ENCODE data around the gene FBXO4. TPM values are rescaled to one million over a fixed set of nuclear protein-coding genes. Genes with fewer than 3 reads are reported as not detected.

FBXO4 gene
- total RNA-seq, 2 donors from 2014 or later: 14.4 to 25.7 TPM

- no peak for TF ChIP-seq POLR2AphosphoS5 (IDR thresholded peaks at IDR 0.05)
- Histone ChIP-seq H3K27ac (no peak overlapping the region), H3K9me3 (no peaks in the 10 kb centered on the region), H3K27me3 (replicated peaks; ENCODE audit: insufficient read depth) (no peaks in the 10 kb centered on the region), H3K4me3 (no peak overlapping the region), H3K36me3 (no peaks in the 10 kb centered on the region), H3K4me1 (replicated peaks) (no peaks in the 10 kb centered on the region)
- no peak for DNase-seq (ENCODE audit: low spot score)
- intact Hi-C loops (cut with DNase I): no loop called here
These were observed 33.0 kb upstream of the FBXO4 start for GRCh38 chr5:41892031-41892430.

DNA sequence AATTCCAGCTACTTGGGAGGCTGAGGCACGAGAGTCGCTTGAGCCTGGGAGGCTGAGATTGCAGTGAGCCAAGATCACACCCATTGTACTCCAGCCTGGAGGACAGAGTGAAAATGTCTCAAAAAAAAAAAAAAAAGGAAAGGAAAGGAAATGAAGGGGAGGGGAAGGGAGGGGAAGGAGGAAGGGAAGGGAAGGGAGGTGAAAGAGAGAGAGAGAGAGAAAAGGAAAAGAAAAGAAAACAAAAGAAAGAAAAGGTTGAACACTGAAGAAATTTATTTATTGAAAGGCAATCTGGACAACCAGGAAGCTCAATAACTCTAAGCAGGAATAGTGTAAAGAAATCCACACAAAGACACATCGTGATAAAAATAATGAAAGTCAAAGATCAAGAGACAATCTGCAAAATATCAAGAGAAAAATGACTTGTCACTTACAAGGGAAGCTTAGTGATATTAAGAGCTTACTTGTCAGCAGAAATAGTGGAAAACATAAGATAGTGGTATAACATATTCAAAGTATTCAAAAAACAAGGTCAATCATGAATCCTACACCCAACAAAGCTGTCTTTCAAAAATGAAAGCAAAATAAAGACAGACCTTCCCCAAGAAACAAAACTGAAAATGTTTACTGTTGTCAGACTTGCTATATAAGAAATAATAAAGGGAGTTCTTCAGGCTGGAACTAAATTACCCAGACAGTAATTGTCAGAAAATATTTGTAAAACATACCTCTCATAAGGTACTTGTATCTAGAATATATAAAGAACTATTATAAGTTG, 31.8 kb upstream of the FBXO4 start:
- no peaks in the 10 kb centered on the region for H3K27me3 ChIP-seq (replicated peaks; ENCODE audit: insufficient read depth)
- intact Hi-C loops (cut with DNase I): no loop called here
- H3K9me3 ChIP-seq: no peaks in the 10 kb centered on the region
- TF ChIP-seq POLR2A (IDR thresholded peaks at IDR 0.05): no peak
- TF ChIP-seq, protein P1, sequence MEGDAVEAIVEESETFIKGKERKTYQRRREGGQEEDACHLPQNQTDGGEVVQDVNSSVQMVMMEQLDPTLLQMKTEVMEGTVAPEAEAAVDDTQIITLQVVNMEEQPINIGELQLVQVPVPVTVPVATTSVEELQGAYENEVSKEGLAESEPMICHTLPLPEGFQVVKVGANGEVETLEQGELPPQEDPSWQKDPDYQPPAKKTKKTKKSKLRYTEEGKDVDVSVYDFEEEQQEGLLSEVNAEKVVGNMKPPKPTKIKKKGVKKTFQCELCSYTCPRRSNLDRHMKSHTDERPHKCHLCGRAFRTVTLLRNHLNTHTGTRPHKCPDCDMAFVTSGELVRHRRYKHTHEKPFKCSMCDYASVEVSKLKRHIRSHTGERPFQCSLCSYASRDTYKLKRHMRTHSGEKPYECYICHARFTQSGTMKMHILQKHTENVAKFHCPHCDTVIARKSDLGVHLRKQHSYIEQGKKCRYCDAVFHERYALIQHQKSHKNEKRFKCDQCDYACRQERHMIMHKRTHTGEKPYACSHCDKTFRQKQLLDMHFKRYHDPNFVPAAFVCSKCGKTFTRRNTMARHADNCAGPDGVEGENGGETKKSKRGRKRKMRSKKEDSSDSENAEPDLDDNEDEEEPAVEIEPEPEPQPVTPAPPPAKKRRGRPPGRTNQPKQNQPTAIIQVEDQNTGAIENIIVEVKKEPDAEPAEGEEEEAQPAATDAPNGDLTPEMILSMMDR (IDR thresholded peaks at IDR 0.05): no peak
- no peak for TF ChIP-seq POLR2AphosphoS5 (IDR thresholded peaks at IDR 0.05)
- no peaks in the 10 kb centered on the region for H3K36me3 ChIP-seq
- no peak overlapping the region for H3K27ac ChIP-seq
- 81% methylated on average over 3 of the region's 3 CpGs for WGBS
- no peaks in the 10 kb centered on the region for H3K4me1 ChIP-seq (replicated peaks)
- no peak for DNase-seq (ENCODE audit: low spot score)
- H3K4me3 ChIP-seq: no peak overlapping the region

DNA sequence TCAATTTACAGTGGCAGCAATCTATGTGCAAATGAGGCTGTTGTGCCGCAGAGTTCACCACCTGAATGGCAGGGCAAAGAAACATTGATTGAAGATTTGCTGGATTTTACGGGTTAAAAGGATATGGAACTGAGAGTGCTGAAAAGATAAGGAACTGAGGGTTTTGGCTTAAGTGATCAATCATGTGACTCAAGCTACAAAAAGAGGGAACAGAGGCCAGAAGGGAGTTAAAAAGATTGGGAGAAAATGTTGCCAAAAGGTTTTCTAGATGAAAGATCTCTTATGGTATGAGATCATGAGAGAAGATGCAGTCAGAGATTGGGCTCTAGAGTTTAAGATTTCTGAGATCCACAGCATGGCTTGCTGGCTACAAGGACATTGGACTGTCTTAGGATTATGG, 28.9 kb upstream of the FBXO4 start:
- no peaks in the 10 kb centered on the region for H3K36me3 ChIP-seq
- no peaks in the 10 kb centered on the region for H3K9me3 ChIP-seq
- H3K4me3 ChIP-seq: no peak overlapping the region
- no peak for TF ChIP-seq POLR2A (IDR thresholded peaks at IDR 0.05)
- TF ChIP-seq POLR2AphosphoS5 (IDR thresholded peaks at IDR 0.05): no peak
- TF ChIP-seq, protein P1 (IDR thresholded peaks at IDR 0.05): no peak
- 48% methylated on average over 2 of the region's 2 CpGs for WGBS
- H3K4me1 ChIP-seq (replicated peaks): no peaks in the 10 kb centered on the region
- DNase-seq (ENCODE audit: low spot score): no peak
- no peak overlapping the region for H3K27ac ChIP-seq
- H3K27me3 ChIP-seq (replicated peaks; ENCODE audit: insufficient read depth): no peaks in the 10 kb centered on the region
- intact Hi-C loops (cut with DNase I): no loop called here

- Histone ChIP-seq H3K9me3 (no peaks in the 10 kb centered on the region), H3K27ac (peak overlapping the region; percentile 90), H3K36me3 (no peaks in the 10 kb centered on the region), H3K4me1 (replicated peaks) (peaks cover 2% of the 10 kb centered on the region), H3K27me3 (replicated peaks; ENCODE audit: insufficient read depth) (no peaks in the 10 kb centered on the region), H3K4me3 (peak overlapping the region; percentile 43 to 57)
- intact Hi-C loops (cut with DNase I): no loop called here
- DNase-seq (ENCODE audit: low spot score): no peak
- no peak for TF ChIP-seq POLR2AphosphoS5 (IDR thresholded peaks at IDR 0.05)
- TF ChIP-seq POLR2A (IDR thresholded peaks at IDR 0.05): no peak
- TF ChIP-seq, protein P1 (IDR thresholded peaks at IDR 0.05): no peak
- 37% methylated on average over 8 of the region's 8 CpGs for WGBS
These were observed 21.6 kb upstream of the FBXO4 start for GRCh38 chr5:41903382-41903891.

GRCh38 chr5:41903892-41904799, 20.9 kb upstream of the FBXO4 start, which contains the start of gene RIMOC1:
Gene RIMOC1, plus strand, starts transcription at chr5:41904344. Its CDS starts 24 bp downstream, at chr5:41904368.
- peak within 1 kb of the TSS; percentile 90 for H3K27ac ChIP-seq
- DNase-seq (ENCODE audit: low spot score): peak; percentile 99
- peak; percentile 99 for TF ChIP-seq POLR2AphosphoS5 (IDR thresholded peaks at IDR 0.05)
- TF ChIP-seq, protein P1 (IDR thresholded peaks at IDR 0.05): peak in 1 of 4 experiments; percentile 12
- peak; percentile 71 for TF ChIP-seq POLR2A (IDR thresholded peaks at IDR 0.05)
- H3K9me3 ChIP-seq: no peaks in the 10 kb centered on the region
- peak within 1 kb of the TSS; percentile 57 to 74 for H3K4me3 ChIP-seq
- H3K27me3 ChIP-seq (replicated peaks; ENCODE audit: insufficient read depth): no peaks in the 10 kb centered on the region
- under 1% methylated on average over 55 of the region's 55 CpGs for WGBS
- no peaks in the 10 kb centered on the region for H3K36me3 ChIP-seq
- intact Hi-C loops (cut with DNase I): loop anchor here (1.0 kb wide), 1 partner anchor 34 kb away; the partner anchor contains the start of gene OXCT1
- H3K4me1 ChIP-seq (replicated peaks): peaks cover 2% of the 10 kb centered on the region

Measured in prostate gland (tissue), 2 donors.